A673 (cell line): Measurements from ENCODE around the gene ACVR1C.

ENCODE experiments used
- EZH2 ChIP-seq: fragments of 200-600 bp; sonication (generic); IDR thresholded peaks from 2 replicates; pipeline ENCODE4 v1.6.1; 2017; ENCODE audit warnings: borderline replicate concordance, low read depth, mild to moderate bottlenecking, mixed read lengths, antibody characterized with exemption, low read length; ENCODE audit not compliant: poor library complexity, severe bottlenecking
- TF ChIP-seq, protein P1 (sequence below): fragments of 300-800, 200-600 bp; sonication (generic); conservative IDR thresholded peaks from 2 replicates; pipeline ENCODE4 v1.5.1; 2017; ENCODE audit warnings: low read depth, mild to moderate bottlenecking, antibody characterized with exemption, low read length, moderate library complexity, mixed read lengths

DNA sequence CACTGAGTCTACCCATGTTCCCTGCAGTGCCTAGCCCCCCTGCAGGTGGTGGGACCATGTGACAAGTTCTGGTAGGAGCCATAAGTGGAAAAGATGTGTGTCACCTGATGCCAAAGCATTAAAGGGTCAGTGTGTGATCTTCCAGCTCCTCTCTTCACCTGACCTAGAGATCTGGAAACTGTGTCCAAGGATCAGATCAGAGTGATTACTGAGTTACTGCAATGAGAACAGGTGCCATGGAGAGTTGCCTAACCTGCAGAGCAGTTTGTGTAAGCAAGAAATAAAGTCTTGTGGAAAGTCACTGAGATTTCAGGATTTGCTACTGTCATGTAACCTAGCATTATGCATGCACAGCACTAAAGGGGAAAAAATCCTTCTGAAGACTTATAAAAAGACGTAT is 90.6 kb downstream of the ACVR1C start:
- TF ChIP-seq, protein P1, sequence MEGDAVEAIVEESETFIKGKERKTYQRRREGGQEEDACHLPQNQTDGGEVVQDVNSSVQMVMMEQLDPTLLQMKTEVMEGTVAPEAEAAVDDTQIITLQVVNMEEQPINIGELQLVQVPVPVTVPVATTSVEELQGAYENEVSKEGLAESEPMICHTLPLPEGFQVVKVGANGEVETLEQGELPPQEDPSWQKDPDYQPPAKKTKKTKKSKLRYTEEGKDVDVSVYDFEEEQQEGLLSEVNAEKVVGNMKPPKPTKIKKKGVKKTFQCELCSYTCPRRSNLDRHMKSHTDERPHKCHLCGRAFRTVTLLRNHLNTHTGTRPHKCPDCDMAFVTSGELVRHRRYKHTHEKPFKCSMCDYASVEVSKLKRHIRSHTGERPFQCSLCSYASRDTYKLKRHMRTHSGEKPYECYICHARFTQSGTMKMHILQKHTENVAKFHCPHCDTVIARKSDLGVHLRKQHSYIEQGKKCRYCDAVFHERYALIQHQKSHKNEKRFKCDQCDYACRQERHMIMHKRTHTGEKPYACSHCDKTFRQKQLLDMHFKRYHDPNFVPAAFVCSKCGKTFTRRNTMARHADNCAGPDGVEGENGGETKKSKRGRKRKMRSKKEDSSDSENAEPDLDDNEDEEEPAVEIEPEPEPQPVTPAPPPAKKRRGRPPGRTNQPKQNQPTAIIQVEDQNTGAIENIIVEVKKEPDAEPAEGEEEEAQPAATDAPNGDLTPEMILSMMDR: no peak
- TF ChIP-seq EZH2: no peak
